Progenitor cell of endocrine pancreas (in vitro differentiated cells): ENCODE data around the gene PTGDR2. TPM values are rescaled to one million over a fixed set of nuclear protein-coding genes. Genes with fewer than 3 reads are reported as not detected.
"Not testable (repeated sequence)": the region's sequence is repeated elsewhere in the genome, so short reads cannot be mapped to it uniquely, and the experiment has no call there.

Experiments used
- DNase-seq: peaks from one replicate; pipeline ENCODE4 v3.0.0; 2021; ENCODE audit warnings: low spot score; ENCODE audit not compliant: unreplicated experiment
- H3K27ac Mint-ChIP-seq: 2 replicates; pipeline ENCODE4 v1.8.0; 2021; ENCODE audit warnings: mild to moderate bottlenecking, moderate library complexity, mixed read lengths
- H3K27me3 Mint-ChIP-seq: 2 replicates; pipeline ENCODE4 v1.8.0; 2021; ENCODE audit warnings: mixed read lengths
- H3K36me3 Mint-ChIP-seq: 2 replicates; pipeline ENCODE4 v1.8.0; 2022; ENCODE audit warnings: mixed read lengths; ENCODE audit not compliant: insufficient read depth
- H3K4me1 Mint-ChIP-seq: 2 replicates; pipeline ENCODE4 v1.8.0; 2021; ENCODE audit warnings: low read depth, mixed read lengths
- H3K4me3 Mint-ChIP-seq: 2 replicates; pipeline ENCODE4 v1.8.0; 2021; ENCODE audit warnings: low read depth, mild to moderate bottlenecking, moderate library complexity, mixed read lengths
- H3K9me3 Mint-ChIP-seq: 2 replicates; pipeline ENCODE4 v1.8.0; 2021; ENCODE audit warnings: low read depth, mixed read lengths
- CTCF ChIP-seq: fragments of 200-600 bp; sonication (generic); IDR thresholded peaks from one replicate; pipeline ENCODE4 v1.5.0; 2021; ENCODE audit warnings: antibody characterized with exemption, mild to moderate bottlenecking; ENCODE audit not compliant: unreplicated experiment
- total RNA-seq: library from RNA; stranded (reverse); gene quantifications from 2 replicates; pipeline ENCODE4 v1.2.1, GENCODE V29; 2021

Gene PTGDR2
- total RNA-seq, 1 donor from 2014 or later, result 2.0 TPM

DNA sequence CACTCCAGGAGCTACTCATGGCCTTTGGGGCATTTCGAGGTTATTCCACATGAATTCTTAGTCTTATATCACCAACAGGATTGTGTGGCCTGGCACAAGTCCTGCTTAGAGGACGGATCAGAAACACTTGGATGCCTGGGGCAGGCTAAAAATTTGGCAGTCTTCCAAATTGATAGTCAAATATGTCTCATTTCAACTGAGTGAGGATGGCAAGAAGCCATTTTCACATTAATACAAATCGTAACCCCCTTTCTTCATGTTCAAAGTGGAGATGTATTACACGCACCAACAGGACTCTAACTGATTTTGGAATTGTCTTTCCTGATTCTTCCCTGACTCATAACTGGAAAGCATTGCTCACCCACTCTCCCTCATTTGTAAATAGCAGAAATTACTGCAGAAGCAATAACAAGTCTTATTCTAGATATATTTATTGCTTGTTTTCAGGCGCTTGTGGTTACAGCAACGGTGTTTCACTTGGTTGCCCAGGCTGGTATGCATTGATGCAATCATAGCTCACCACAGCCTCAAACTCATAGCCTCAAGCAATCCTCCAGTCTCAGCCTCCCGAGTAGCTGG, 24.2 kb downstream of the PTGDR2 start:
- H3K27ac Mint-ChIP-seq, result no peak overlapping the region
- no peaks in the 10 kb centered on the region for H3K36me3 Mint-ChIP-seq
- H3K4me1 Mint-ChIP-seq, result no peaks in the 10 kb centered on the region
- no peak overlapping the region for H3K4me3 Mint-ChIP-seq
- no peak for DNase-seq
- H3K9me3 Mint-ChIP-seq, result no peaks in the 10 kb centered on the region
- no peak for TF ChIP-seq CTCF
- H3K27me3 Mint-ChIP-seq, result peaks cover 45% of the 10 kb centered on the region

GRCh38 chr11:60831143-60831500, 24.6 kb downstream of the PTGDR2 start:
- Mint-ChIP-seq H3K4me1 (no peaks in the 10 kb centered on the region), H3K9me3 (no peaks in the 10 kb centered on the region), H3K27me3 (peaks cover 45% of the 10 kb centered on the region), H3K4me3 (no peak overlapping the region), H3K27ac (no peak overlapping the region), H3K36me3 (no peaks in the 10 kb centered on the region)
- DNase-seq, result peak; percentile 70
- TF ChIP-seq CTCF, result peak; percentile 93

- H3K36me3 Mint-ChIP-seq, result no peaks in the 10 kb centered on the region
- peaks cover 45% of the 10 kb centered on the region for H3K27me3 Mint-ChIP-seq
- DNase-seq, result no peak
- H3K9me3 Mint-ChIP-seq, result no peaks in the 10 kb centered on the region
- no peaks in the 10 kb centered on the region for H3K4me1 Mint-ChIP-seq
- no peak overlapping the region for H3K27ac Mint-ChIP-seq
- no peak for TF ChIP-seq CTCF
- H3K4me3 Mint-ChIP-seq, result no peak overlapping the region
Observed at GRCh38 chr11:60830478-60831142, 25.1 kb downstream of the PTGDR2 start.

DNA sequence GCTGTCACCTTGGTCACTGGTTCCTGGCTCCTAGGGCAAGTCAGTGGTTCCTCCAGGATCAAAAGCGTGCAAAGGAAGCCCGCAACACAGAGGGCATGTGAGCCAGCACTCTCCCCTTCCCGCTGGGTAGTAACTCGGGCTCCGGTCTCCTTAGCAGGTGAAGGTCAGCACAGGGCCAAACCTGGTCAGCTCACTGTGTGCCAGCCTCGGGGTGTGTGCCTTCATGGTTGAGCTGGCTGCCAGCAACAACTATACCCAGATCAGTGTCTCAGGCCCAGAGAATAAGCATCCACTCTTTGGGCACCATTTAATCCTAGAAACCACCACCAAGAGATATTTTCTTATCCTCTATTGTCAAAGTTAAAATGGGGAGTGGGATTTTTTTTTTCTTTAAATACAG, 30.0 kb downstream of the PTGDR2 start:
- no peaks in the 10 kb centered on the region for H3K36me3 Mint-ChIP-seq
- DNase-seq, result no peak
- no peaks in the 10 kb centered on the region for H3K4me1 Mint-ChIP-seq
- peaks cover 19% of the 10 kb centered on the region for H3K27me3 Mint-ChIP-seq
- no peak for TF ChIP-seq CTCF
- no peak overlapping the region for H3K4me3 Mint-ChIP-seq
- H3K9me3 Mint-ChIP-seq, result no peaks in the 10 kb centered on the region
- H3K27ac Mint-ChIP-seq, result no peak overlapping the region

- TF ChIP-seq CTCF, result no peak
- Mint-ChIP-seq H3K4me3 (no peak overlapping the region), H3K27me3 (peaks cover 16% of the 10 kb centered on the region), H3K9me3 (no peaks in the 10 kb centered on the region), H3K4me1 (no peaks in the 10 kb centered on the region), H3K36me3 (no peaks in the 10 kb centered on the region), H3K27ac (no peak overlapping the region)
- no peak for DNase-seq
Observed at GRCh38 chr11:60825118-60825517, 30.6 kb downstream of the PTGDR2 start.

- H3K4me1 Mint-ChIP-seq, H3K36me3 Mint-ChIP-seq, H3K27ac Mint-ChIP-seq, DNase-seq, H3K9me3 Mint-ChIP-seq, H3K4me3 Mint-ChIP-seq: not testable (repeated sequence)
- peaks cover 15% of the 10 kb centered on the region for H3K27me3 Mint-ChIP-seq
Observed at GRCh38 chr11:60823745-60824306, 31.9 kb downstream of the PTGDR2 start.
